Purkinje cell (primary cell): Measurements from ENCODE around the gene DDX52. TPM values are rescaled to one million over a fixed set of nuclear protein-coding genes. Genes with fewer than 3 reads are reported as not detected.

Experiments
- polyA plus RNA-seq: library from polyadenylated mRNA; unstranded; fragments of >200 nt; fragmentation: Nextera tagmentation; gene quantifications from 2 replicates; pipeline ENCODE4 v1.2.1, GENCODE V29; 2014

DDX52 gene, protein sequence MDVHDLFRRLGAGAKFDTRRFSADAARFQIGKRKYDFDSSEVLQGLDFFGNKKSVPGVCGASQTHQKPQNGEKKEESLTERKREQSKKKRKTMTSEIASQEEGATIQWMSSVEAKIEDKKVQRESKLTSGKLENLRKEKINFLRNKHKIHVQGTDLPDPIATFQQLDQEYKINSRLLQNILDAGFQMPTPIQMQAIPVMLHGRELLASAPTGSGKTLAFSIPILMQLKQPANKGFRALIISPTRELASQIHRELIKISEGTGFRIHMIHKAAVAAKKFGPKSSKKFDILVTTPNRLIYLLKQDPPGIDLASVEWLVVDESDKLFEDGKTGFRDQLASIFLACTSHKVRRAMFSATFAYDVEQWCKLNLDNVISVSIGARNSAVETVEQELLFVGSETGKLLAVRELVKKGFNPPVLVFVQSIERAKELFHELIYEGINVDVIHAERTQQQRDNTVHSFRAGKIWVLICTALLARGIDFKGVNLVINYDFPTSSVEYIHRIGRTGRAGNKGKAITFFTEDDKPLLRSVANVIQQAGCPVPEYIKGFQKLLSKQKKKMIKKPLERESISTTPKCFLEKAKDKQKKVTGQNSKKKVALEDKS
- polyA plus RNA-seq, result 23.0 and 27.5 TPM in 2 replicates

DNA sequence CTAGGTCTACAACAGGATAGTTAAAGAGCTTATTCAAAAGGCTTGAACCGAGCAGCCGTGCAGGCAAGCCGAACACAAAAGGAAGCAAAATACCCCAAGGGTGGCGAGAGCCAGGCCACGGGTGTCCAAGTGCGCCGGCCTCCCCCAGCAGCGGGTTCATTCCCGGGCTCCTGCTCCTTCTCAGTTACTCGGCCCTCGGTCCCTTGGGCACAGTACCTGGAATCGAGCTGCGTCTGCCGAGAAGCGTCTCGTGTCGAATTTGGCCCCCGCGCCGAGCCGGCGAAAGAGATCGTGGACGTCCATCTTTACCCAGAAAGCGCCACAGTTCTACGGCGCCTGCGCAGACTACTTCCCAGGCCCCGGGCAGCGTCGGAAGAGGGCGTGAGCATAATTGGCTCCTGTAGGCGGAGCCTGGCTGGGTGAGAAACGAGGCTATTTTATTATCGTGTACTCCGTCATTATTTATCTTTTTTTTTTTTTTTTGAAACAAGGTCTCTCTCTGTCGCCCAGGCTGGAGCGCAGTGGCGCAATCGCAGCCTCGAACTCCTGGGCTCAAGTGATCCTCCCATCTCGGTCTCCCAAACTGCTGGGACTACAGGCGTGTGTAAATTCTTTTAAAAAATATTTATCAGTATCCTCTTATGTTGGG, at the start of gene DDX52:
DDX52 (minus strand) TSS at position 329 of the 649 bp plus-strand sequence; CDS start at position 303, 26 bp downstream.

GRCh38 chr17:37609170-37610040, 33.8 kb downstream of the DDX52 start, which contains the start of gene SYNRG:
Gene SYNRG, minus strand, starts transcription at chr17:37609418. Its CDS starts 63 bp downstream, at chr17:37609355.

Other genes starting within 250 kb of the DDX52 start
- 21.9 and 22.1 TPM in 2 replicates for gene ACACA, start 236.6 kb downstream of the DDX52 start, polyA plus RNA-seq
- gene TADA2A, start 236.6 kb downstream of the DDX52 start, polyA plus RNA-seq, result 11.6 and 26.3 TPM in 2 replicates
- gene DUSP14, start 153.6 kb downstream of the DDX52 start, polyA plus RNA-seq, result 6.6 and 9.3 TPM in 2 replicates
- 8.9 and 10.9 TPM in 2 replicates for gene SYNRG, start 34.0 kb downstream of the DDX52 start, polyA plus RNA-seq
- not detected in 2 replicates for gene HNF1B, start 101.6 kb upstream of the DDX52 start, polyA plus RNA-seq